Measurements from ENCODE around the gene NRF1.

The NRF1 gene

GRCh38 chr7:129782818-129783583, 171.5 kb downstream of the NRF1 start:
- no peak for TF ChIP-seq CTCF (IDR thresholded peaks at IDR 0.05; ENCODE audit: extremely low read depth, missing control alignments)

GRCh38 chr7:129783584-129783919, 172.0 kb downstream of the NRF1 start:
- DNase-seq (ENCODE audit: low spot score): no peak
- TF ChIP-seq CTCF (IDR thresholded peaks at IDR 0.05; ENCODE audit: extremely low read depth, missing control alignments): no peak

More at GRCh38 chr7:129782818-129783583, 171.5 kb downstream of the NRF1 start:
- no peak for DNase-seq (ENCODE audit: low spot score)

- no peak for DNase-seq (ENCODE audit: low spot score)
- no peak for TF ChIP-seq CTCF (IDR thresholded peaks at IDR 0.05; ENCODE audit: extremely low read depth, missing control alignments)
Observed at GRCh38 chr7:129784437-129784782, 172.9 kb downstream of the NRF1 start.

- DNase-seq (ENCODE audit: low spot score): peak; percentile 54
- TF ChIP-seq CTCF (IDR thresholded peaks at IDR 0.05; ENCODE audit: extremely low read depth, missing control alignments): no peak
Observed at GRCh38 chr7:129784783-129785684, 173.5 kb downstream of the NRF1 start.

- no peak for DNase-seq (ENCODE audit: low spot score)
- no peak for TF ChIP-seq CTCF (IDR thresholded peaks at IDR 0.05; ENCODE audit: extremely low read depth, missing control alignments)
Observed at GRCh38 chr7:129785685-129786514, 174.4 kb downstream of the NRF1 start.

- no peak for TF ChIP-seq CTCF (IDR thresholded peaks at IDR 0.05; ENCODE audit: extremely low read depth, missing control alignments)
- DNase-seq (ENCODE audit: low spot score): no peak
Observed at GRCh38 chr7:129786825-129787563, 175.5 kb downstream of the NRF1 start.
